SK-N-SH (cell line): Measurements from ENCODE around the gene NPAS3. TPM values are rescaled to one million over a fixed set of nuclear protein-coding genes. Genes with fewer than 3 reads are reported as not detected.

Experiments
- CTCF ChIA-PET: fragments of 300-600, 350-600 bp; formaldehyde crosslinking; extraction: SDS; loops from one replicate; lab custom pipeline; 2021; lab: Yijun Ruan, JAX
- POLR2A ChIA-PET: fragments of 350-600 bp; sonication (Branson Sonifier 250); formaldehyde crosslinking; extraction: SDS; loops from one replicate; lab custom pipeline; 2020; ENCODE audit warnings: antibody characterized with exemption, inconsistent platforms; lab: Yijun Ruan, JAX
- DNase-seq: peaks from one replicate; pipeline ENCODE4 v3.0.0; 2012
- H2AFZ ChIP-seq: fragments of 200-600 bp; sonication (generic); 2 replicates; pipeline ENCODE4 v1.8.1; 2016; ENCODE audit warnings: antibody characterized with exemption, mild to moderate bottlenecking, low read depth
- H3F3A ChIP-seq: fragments of 200-600 bp; sonication (generic); replicated peaks from 2 replicates; pipeline ENCODE3; 2016; ENCODE audit warnings: antibody characterized with exemption, mild to moderate bottlenecking; ENCODE audit not compliant: insufficient read depth
- H3K27ac ChIP-seq, 2 experiments: fragments of 200-500 bp in 1 of 2; fragments of 200-600 bp in 1 of 2; sonication (Bioruptor generic) in 1 of 2; sonication (generic), shearing (Covaris generic) in 1 of 2; 2 replicates each; pipeline versions ENCODE4 v1.5.1 to v1.6.1; 2014 to 2016; ENCODE audit warnings: low read depth in 2 of 2, inconsistent platforms in 1 of 2, low read length in 1 of 2, mild to moderate bottlenecking in 1 of 2, mixed read lengths in 1 of 2
- H3K27me3 ChIP-seq: fragments of 200-600 bp; sonication (generic), shearing (Covaris generic); 2 replicates; pipeline ENCODE4 v1.6.1; 2016; ENCODE audit warnings: mixed run types; ENCODE audit not compliant: insufficient read depth
- H3K36me3 ChIP-seq, 2 experiments: fragments of 200-500 bp in 1 of 2; fragments of 200-600 bp in 1 of 2; sonication (Bioruptor generic) in 1 of 2; sonication (generic) in 1 of 2; replicated peaks in 1 of 2; 2 replicates each; pipeline versions ENCODE3 to v1.5.1; 2014 to 2016; ENCODE audit warnings: low read length in 1 of 2, mild to moderate bottlenecking in 1 of 2; ENCODE audit not compliant: insufficient read depth in 2 of 2, control insufficient read depth in 1 of 2
- H3K4me1 ChIP-seq, 2 experiments: fragments of 200-500 bp in 1 of 2; fragments of 200-600 bp in 1 of 2; sonication (Bioruptor generic) in 1 of 2; sonication (generic), shearing (Covaris generic) in 1 of 2; 2 replicates each; pipeline versions ENCODE4 v1.5.1 to v1.6.1; 2014 to 2016; ENCODE audit warnings: low read depth in 1 of 2, low read length in 1 of 2, mixed run types in 1 of 2; ENCODE audit not compliant: insufficient read depth in 2 of 2, control insufficient read depth in 1 of 2
- H3K4me2 ChIP-seq: fragments of 200-600 bp; sonication (generic), shearing (Covaris generic); 2 replicates; pipeline ENCODE4 v1.6.1; 2017; ENCODE audit warnings: mixed run types
- H3K4me3 ChIP-seq, 2 experiments: fragments of 200-500 bp in 1 of 2; fragments of 200-600 bp in 1 of 2; sonication (Bioruptor generic) in 1 of 2; sonication (generic), shearing (Covaris generic) in 1 of 2; 2 replicates each; pipeline versions ENCODE4 v1.5.1 to v1.8.1; 2014 to 2016; ENCODE audit warnings: low read depth in 2 of 2, inconsistent platforms in 1 of 2, low read length in 1 of 2, mild to moderate bottlenecking in 1 of 2, mixed read lengths in 1 of 2, moderate library complexity in 1 of 2
- H3K79me2 ChIP-seq: fragments of 200-600 bp; sonication (generic); 2 replicates; pipeline ENCODE4 v1.8.1; 2017; ENCODE audit warnings: mild to moderate bottlenecking; ENCODE audit not compliant: insufficient read depth
- H3K9ac ChIP-seq: fragments of 200-600 bp; sonication (generic); 2 replicates; pipeline ENCODE4 v1.6.1; 2017; ENCODE audit warnings: mixed run types
- H3K9me2 ChIP-seq: fragments of 200-600 bp; sonication (generic); 2 replicates; pipeline ENCODE4 v1.6.1; 2017; ENCODE audit warnings: mixed run types
- H3K9me3 ChIP-seq: fragments of 200-600 bp; sonication (generic); 2 replicates; pipeline ENCODE4 v1.6.1; 2017; ENCODE audit warnings: mixed run types, mild to moderate bottlenecking, moderate library complexity
- H4K20me1 ChIP-seq: fragments of 200-600 bp; sonication (generic); 2 replicates; pipeline ENCODE4 v1.6.1; 2017; ENCODE audit warnings: mild to moderate bottlenecking, mixed run types; ENCODE audit not compliant: insufficient read depth
- CHD2 ChIP-seq: fragments of 150-350 bp; IDR thresholded peaks from 2 replicates; pipeline ENCODE4 v1.6.1; 2018; ENCODE audit warnings: low read length; ENCODE audit not compliant: partially characterized antibody
- ELF1 ChIP-seq: IDR thresholded peaks from 2 replicates; pipeline ENCODE4 v1.4.0; 2012
- EP300 ChIP-seq, 2 experiments: IDR thresholded peaks; 2 replicates each; pipeline versions ENCODE4 v1.4.0 to v1.6.1; 2012; ENCODE audit warnings: borderline replicate concordance in 1 of 2, low read depth in 1 of 2, low read length in 1 of 2
- EZH2phosphoT487 ChIP-seq: fragments of 200-600 bp; sonication (generic); IDR thresholded peaks from 2 replicates; pipeline ENCODE4 v1.6.1; 2017; ENCODE audit warnings: low read depth, mixed run types, mild to moderate bottlenecking, antibody characterized with exemption, moderate library complexity, borderline replicate concordance
- FOXM1 ChIP-seq: IDR thresholded peaks from 2 replicates; pipeline ENCODE4 v1.4.0; 2012; ENCODE audit warnings: low read depth, mild to moderate bottlenecking
- GABPA ChIP-seq: IDR thresholded peaks from 2 replicates; pipeline ENCODE4 v1.4.0; 2012; ENCODE audit warnings: low read depth, mild to moderate bottlenecking
- NFIC ChIP-seq: IDR thresholded peaks from 2 replicates; pipeline ENCODE4 v1.4.0; 2012; ENCODE audit warnings: borderline replicate concordance
- NRF1 ChIP-seq: IDR thresholded peaks from 2 replicates; pipeline ENCODE4 v1.6.1; 2012; ENCODE audit warnings: low read depth, mild to moderate bottlenecking, low read length
- PBX3 ChIP-seq: IDR thresholded peaks from 2 replicates; pipeline ENCODE4; 2012
- POLR2AphosphoS5 ChIP-seq: IDR thresholded peaks from 2 replicates; pipeline ENCODE4 v1.6.1; 2012; ENCODE audit warnings: low read depth, low read length
- RAD21 ChIP-seq: IDR thresholded peaks from 2 replicates; pipeline ENCODE4 v1.6.1; 2012; ENCODE audit warnings: mild to moderate bottlenecking, low read length
- RCOR1 ChIP-seq: fragments of 150-350 bp; IDR thresholded peaks from 2 replicates; pipeline ENCODE4 v1.6.1; 2017; ENCODE audit warnings: antibody characterized with exemption, low read length
- REST ChIP-seq: IDR thresholded peaks from 2 replicates; pipeline ENCODE4 v1.6.1; 2012; ENCODE audit warnings: mild to moderate bottlenecking, low read depth, low read length, moderate library complexity
- RFX5 ChIP-seq: IDR thresholded peaks from 2 replicates; pipeline ENCODE4 v1.6.1; 2012; ENCODE audit warnings: mild to moderate bottlenecking, improper control_type of control experiment, low read length
- RXRA ChIP-seq: IDR thresholded peaks from 2 replicates; pipeline ENCODE4 v1.4.0; 2012; ENCODE audit warnings: low read depth, mild to moderate bottlenecking, borderline replicate concordance
- SIN3A ChIP-seq: IDR thresholded peaks from 2 replicates; pipeline ENCODE4 v1.6.1; 2012; ENCODE audit warnings: low read depth, mild to moderate bottlenecking, low read length, moderate library complexity, borderline replicate concordance
- SMC3 ChIP-seq: IDR thresholded peaks from 2 replicates; pipeline ENCODE4 v1.6.1; 2012; ENCODE audit warnings: low read depth, low read length, improper control_type of control experiment
- TCF12 ChIP-seq: IDR thresholded peaks from 2 replicates; pipeline ENCODE4 v1.4.0; 2012
- USF2 ChIP-seq: fragments of 150-350 bp; IDR thresholded peaks from 2 replicates; pipeline ENCODE4 v1.6.1; 2017; ENCODE audit warnings: antibody characterized with exemption, low read length, low read depth, borderline replicate concordance
- YY1 ChIP-seq: IDR thresholded peaks from 2 replicates; pipeline ENCODE4 v1.4.0; 2012; ENCODE audit warnings: low read depth, mild to moderate bottlenecking
- WGBS: methylation state at CpG from one replicate; pipeline ENCODE4 v1.1.6; 2017; ENCODE audit warnings: low lambda C conversion rate; 5-methylcytosine and 5-hydroxymethylcytosine counted together
- polyA plus RNA-seq, 3 experiments: library from polyadenylated mRNA; depleted of rRNA; stranded (reverse); fragments of >200 nt; gene quantifications; 2 replicates each; pipeline ENCODE4 v1.2.3, GENCODE V29; 2012

The NPAS3 gene
- polyA plus RNA-seq, 1 of the 3 experiments (the other 2 are of a cell fraction) = 4.3 TPM

GRCh38 chr14:33802737-33803136, 864.1 kb downstream of the NPAS3 start:
- WGBS = 88% methylated on average over 2 of the region's 2 CpGs
- H2AFZ ChIP-seq = no peak overlapping the region
- POLR2A ChIA-PET = no interaction called here
- H3K4me3 ChIP-seq = no peak overlapping the region
- H3K79me2 ChIP-seq = no peaks in the 10 kb centered on the region
- no peaks in the 10 kb centered on the region for H3K9me2 ChIP-seq
- H3K4me1 ChIP-seq = no peaks in the 10 kb centered on the region
- H3K4me2 ChIP-seq = no peak overlapping the region
- TF ChIP-seq EZH2phosphoT487 (no peak), NRF1 (no peak), SIN3A (no peak), TCF12 (no peak)
- DNase-seq = no peak
- CTCF ChIA-PET = interaction anchor here (0.9 to 7.4 kb wide), 2 partner anchors 10 to 327 kb away, joined by 6 to 71 read pairs; no protein-coding TSS in a partner anchor
- no peaks in the 10 kb centered on the region for H3F3A ChIP-seq
- no peaks in the 10 kb centered on the region for H3K27me3 ChIP-seq
- H3K9me3 ChIP-seq = no peaks in the 10 kb centered on the region
- H3K27ac ChIP-seq = no peak overlapping the region
- H3K36me3 ChIP-seq = no peaks in the 10 kb centered on the region
- H3K9ac ChIP-seq = no peak overlapping the region
- H4K20me1 ChIP-seq = no peaks in the 10 kb centered on the region

GRCh38 chr14:33805593-33805992, 866.9 kb downstream of the NPAS3 start:
- WGBS = 49% methylated on average over 2 of the region's 2 CpGs
- H3K27ac ChIP-seq = no peak overlapping the region

More at GRCh38 chr14:33805593-33805992, 866.9 kb downstream of the NPAS3 start:
- Histone ChIP-seq H2AFZ (no peak overlapping the region), H3K9me2 (no peaks in the 10 kb centered on the region), H3K36me3 (no peaks in the 10 kb centered on the region), H3F3A (no peaks in the 10 kb centered on the region), H3K4me3 (no peak overlapping the region), H3K4me1 (no peaks in the 10 kb centered on the region; a peak in 1 of 4 replicates), H4K20me1 (no peaks in the 10 kb centered on the region), H3K27me3 (no peaks in the 10 kb centered on the region)
- CTCF ChIA-PET = interaction anchor here (1.8 to 7.4 kb wide), 3 partner anchors 13 to 293 kb away, joined by 4 to 71 read pairs (median 5); no protein-coding TSS in a partner anchor
- no peak for DNase-seq
- POLR2A ChIA-PET = no interaction called here
- TF ChIP-seq RFX5 (no peak), RXRA (no peak), RAD21 (no peak), REST (no peak), SMC3 (no peak), CHD2 (no peak), USF2 (no peak), GABPA (no peak), PBX3 (no peak), RCOR1 (no peak), SIN3A (no peak), EP300 (IDR thresholded peaks at IDR 0.05; ENCODE audit: borderline replicate concordance in 1 of 2, low read depth in 1 of 2, low read length in 1 of 2) (no peak), FOXM1 (no peak), YY1 (no peak), NFIC (no peak), TCF12 (no peak), ELF1 (no peak), POLR2AphosphoS5 (no peak)
- TF ChIP-seq, all 33 proteins: peak for 0
- Histone ChIP-seq H3K9me3 (no peaks in the 10 kb centered on the region), H3K4me2 (no peak overlapping the region), H3K9ac (no peak overlapping the region), H3K79me2 (no peaks in the 10 kb centered on the region)
